ENCODE data around the gene EPS8L2.

DNA sequence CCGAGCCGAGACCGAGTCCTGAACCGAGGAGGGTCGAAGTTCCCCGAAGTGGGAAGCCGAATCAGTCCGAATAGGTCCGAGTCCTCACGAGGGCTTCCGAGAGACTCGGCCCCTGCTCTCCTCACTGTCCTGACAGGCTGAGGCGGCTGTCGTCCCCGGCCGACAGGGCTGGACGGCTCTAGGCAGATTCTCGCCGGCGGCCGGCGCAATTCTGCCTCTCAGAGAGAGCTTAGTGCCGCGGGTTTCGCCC, 10.8 kb upstream of the EPS8L2 start:
- TF ChIP-seq, protein P1, sequence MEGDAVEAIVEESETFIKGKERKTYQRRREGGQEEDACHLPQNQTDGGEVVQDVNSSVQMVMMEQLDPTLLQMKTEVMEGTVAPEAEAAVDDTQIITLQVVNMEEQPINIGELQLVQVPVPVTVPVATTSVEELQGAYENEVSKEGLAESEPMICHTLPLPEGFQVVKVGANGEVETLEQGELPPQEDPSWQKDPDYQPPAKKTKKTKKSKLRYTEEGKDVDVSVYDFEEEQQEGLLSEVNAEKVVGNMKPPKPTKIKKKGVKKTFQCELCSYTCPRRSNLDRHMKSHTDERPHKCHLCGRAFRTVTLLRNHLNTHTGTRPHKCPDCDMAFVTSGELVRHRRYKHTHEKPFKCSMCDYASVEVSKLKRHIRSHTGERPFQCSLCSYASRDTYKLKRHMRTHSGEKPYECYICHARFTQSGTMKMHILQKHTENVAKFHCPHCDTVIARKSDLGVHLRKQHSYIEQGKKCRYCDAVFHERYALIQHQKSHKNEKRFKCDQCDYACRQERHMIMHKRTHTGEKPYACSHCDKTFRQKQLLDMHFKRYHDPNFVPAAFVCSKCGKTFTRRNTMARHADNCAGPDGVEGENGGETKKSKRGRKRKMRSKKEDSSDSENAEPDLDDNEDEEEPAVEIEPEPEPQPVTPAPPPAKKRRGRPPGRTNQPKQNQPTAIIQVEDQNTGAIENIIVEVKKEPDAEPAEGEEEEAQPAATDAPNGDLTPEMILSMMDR (conservative IDR thresholded peaks at IDR 0.05; ENCODE audit: low read depth, low read length) = no peak
- no peak for TF ChIP-seq EZH2 (IDR thresholded peaks at IDR 0.05; ENCODE audit: borderline replicate concordance, low read depth, low read length, poor library complexity, severe bottlenecking)

All from A673 (cell line).